Measurements from ENCODE around the gene DTD1. TPM values are rescaled to one million over a fixed set of nuclear protein-coding genes. Genes with fewer than 3 reads are reported as not detected.
A peak's percentile ranks its signal among the peaks of the same experiment; 100 is the strongest.

Gene DTD1
- total RNA-seq, 1 donor from 2014 or later = 22.2 TPM

- no peak overlapping the region for H3K27ac Mint-ChIP-seq (ENCODE audit: unreplicated experiment)
- H3K27me3 Mint-ChIP-seq (ENCODE audit: low read depth) = no peaks in the 10 kb centered on the region
- no peak for TF ChIP-seq CTCF (IDR thresholded peaks at IDR 0.05)
- peaks cover 23% of the 10 kb centered on the region for H3K4me1 Mint-ChIP-seq (ENCODE audit: low read depth)
- no peaks in the 10 kb centered on the region for H3K36me3 Mint-ChIP-seq (ENCODE audit: low read depth)
- no peak for DNase-seq (ENCODE audit: low spot score)
- no peaks in the 10 kb centered on the region for H3K9me3 Mint-ChIP-seq (ENCODE audit: low read depth)
- H3K4me3 Mint-ChIP-seq (ENCODE audit: unreplicated experiment) = no peak overlapping the region
Observed at GRCh38 chr20:18731940-18732339, 144.1 kb downstream of the DTD1 start.

GRCh38 chr20:18734525-18735189 lies 146.8 kb downstream of the DTD1 start:
- Mint-ChIP-seq H3K4me3 (ENCODE audit: unreplicated experiment) (no peak overlapping the region), H3K9me3 (ENCODE audit: low read depth) (no peaks in the 10 kb centered on the region), H3K36me3 (ENCODE audit: low read depth) (no peaks in the 10 kb centered on the region), H3K27ac (ENCODE audit: unreplicated experiment) (no peak overlapping the region), H3K27me3 (ENCODE audit: low read depth) (no peaks in the 10 kb centered on the region), H3K4me1 (ENCODE audit: low read depth) (peaks cover 20% of the 10 kb centered on the region)
- no peak for DNase-seq (ENCODE audit: low spot score)
- TF ChIP-seq CTCF (IDR thresholded peaks at IDR 0.05) = no peak

GRCh38 chr20:18737140-18737539 lies 149.3 kb downstream of the DTD1 start:
- DNase-seq (ENCODE audit: low spot score) = peak; percentile 81
- no peak overlapping the region for H3K4me3 Mint-ChIP-seq (ENCODE audit: unreplicated experiment)
- H3K4me1 Mint-ChIP-seq (ENCODE audit: low read depth) = peaks cover 29% of the 10 kb centered on the region
- no peak for TF ChIP-seq CTCF (IDR thresholded peaks at IDR 0.05)
- no peaks in the 10 kb centered on the region for H3K36me3 Mint-ChIP-seq (ENCODE audit: low read depth)
- H3K27ac Mint-ChIP-seq (ENCODE audit: unreplicated experiment) = no peak overlapping the region
- H3K27me3 Mint-ChIP-seq (ENCODE audit: low read depth) = no peaks in the 10 kb centered on the region
- no peaks in the 10 kb centered on the region for H3K9me3 Mint-ChIP-seq (ENCODE audit: low read depth)

GRCh38 chr20:18738055-18738454 lies 150.2 kb downstream of the DTD1 start:
- Mint-ChIP-seq H3K27me3 (ENCODE audit: low read depth) (no peaks in the 10 kb centered on the region), H3K9me3 (ENCODE audit: low read depth) (no peaks in the 10 kb centered on the region), H3K4me3 (ENCODE audit: unreplicated experiment) (no peak overlapping the region), H3K4me1 (ENCODE audit: low read depth) (peaks cover 29% of the 10 kb centered on the region), H3K36me3 (ENCODE audit: low read depth) (no peaks in the 10 kb centered on the region), H3K27ac (ENCODE audit: unreplicated experiment) (no peak overlapping the region)
- no peak for TF ChIP-seq CTCF (IDR thresholded peaks at IDR 0.05)
- DNase-seq (ENCODE audit: low spot score) = no peak

GRCh38 chr20:18738888-18739287 lies 151.0 kb downstream of the DTD1 start:
- H3K36me3 Mint-ChIP-seq (ENCODE audit: low read depth) = no peaks in the 10 kb centered on the region
- H3K27ac Mint-ChIP-seq (ENCODE audit: unreplicated experiment) = no peak overlapping the region
- TF ChIP-seq CTCF (IDR thresholded peaks at IDR 0.05) = no peak
- H3K4me1 Mint-ChIP-seq (ENCODE audit: low read depth) = peaks cover 29% of the 10 kb centered on the region
- H3K27me3 Mint-ChIP-seq (ENCODE audit: low read depth) = no peaks in the 10 kb centered on the region
- H3K4me3 Mint-ChIP-seq (ENCODE audit: unreplicated experiment) = no peak overlapping the region
- DNase-seq (ENCODE audit: low spot score) = no peak
- no peaks in the 10 kb centered on the region for H3K9me3 Mint-ChIP-seq (ENCODE audit: low read depth)

Data from chondrocyte (in vitro differentiated cells).